GM18502 (cell line): ENCODE data around the gene SEMA4A.
"Not testable (repeated sequence)": the region's sequence is repeated elsewhere in the genome, so short reads cannot be mapped to it uniquely, and the experiment has no call there.

Experiments
- ATAC-seq: cut with Tn5 transposase; IDR thresholded peaks from one replicate; pipeline ENCODE4 v1.9.1; 2021; ENCODE audit warnings: mild to moderate bottlenecking; ENCODE audit not compliant: unreplicated experiment, poor library complexity

Gene SEMA4A

GRCh38 chr1:156118177-156118868 lies 35.1 kb upstream of the SEMA4A start:
- no peak for ATAC-seq

DNA sequence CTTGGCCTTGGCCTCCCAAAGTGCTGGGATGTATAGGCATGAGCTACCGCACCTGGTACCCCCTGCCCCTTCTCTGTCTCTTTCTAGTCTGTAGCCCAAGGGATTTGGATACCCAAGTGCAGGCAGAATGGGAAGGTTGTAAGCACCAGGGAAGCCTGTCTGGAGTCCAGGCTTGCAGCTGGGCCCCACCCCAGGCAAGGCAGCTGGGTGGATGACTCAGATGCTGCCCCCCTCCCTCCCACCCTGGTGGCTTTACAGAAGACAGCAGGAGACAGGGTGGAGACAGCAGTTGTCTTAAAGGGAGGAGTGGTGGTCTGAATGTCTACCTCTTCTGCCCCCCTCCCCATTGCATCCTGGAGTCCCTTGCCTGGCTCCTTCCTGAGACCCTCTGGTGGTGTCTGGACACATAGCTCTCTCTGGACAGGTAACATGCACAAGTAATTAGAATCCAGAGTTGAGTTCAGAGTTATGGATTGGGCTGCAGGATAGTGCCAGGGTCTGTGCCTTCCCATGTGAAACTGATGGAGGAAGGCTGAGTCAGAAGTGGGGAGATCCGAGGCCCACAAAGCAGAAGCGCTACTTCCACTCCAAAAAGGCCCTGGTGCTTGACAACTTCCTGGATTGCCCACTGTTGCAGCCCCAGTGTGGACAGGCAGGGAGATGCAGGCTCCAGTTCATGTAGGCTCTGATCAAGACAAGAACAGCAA lies 33.7 kb upstream of the SEMA4A start:
- no peak for ATAC-seq

DNA sequence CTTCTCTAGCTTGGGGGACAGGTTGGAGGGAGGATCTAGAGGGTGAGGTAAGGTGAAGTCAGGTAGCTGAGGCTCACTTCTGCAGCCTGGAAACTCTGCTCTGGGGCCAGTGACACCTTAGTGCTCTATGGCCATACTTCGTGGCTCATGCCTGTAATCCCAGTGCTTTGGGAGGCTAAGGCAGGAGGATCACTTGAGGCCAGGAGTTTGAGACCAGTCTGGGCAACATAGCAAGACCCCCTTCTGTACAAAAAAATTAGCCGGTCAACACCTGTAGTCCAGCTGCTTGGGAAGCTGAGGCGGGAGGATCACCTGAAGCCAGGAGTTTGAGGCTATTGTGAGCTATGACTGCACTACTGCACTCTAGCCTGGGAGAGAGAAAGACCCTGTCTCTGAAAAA lies 33.1 kb upstream of the SEMA4A start:
- ATAC-seq, result no peak

- ATAC-seq, result not testable (repeated sequence)
Measured at GRCh38 chr1:156121005-156121404, 32.4 kb upstream of the SEMA4A start.

- ATAC-seq, result no peak
Measured at GRCh38 chr1:156121457-156121856, 31.9 kb upstream of the SEMA4A start.

DNA sequence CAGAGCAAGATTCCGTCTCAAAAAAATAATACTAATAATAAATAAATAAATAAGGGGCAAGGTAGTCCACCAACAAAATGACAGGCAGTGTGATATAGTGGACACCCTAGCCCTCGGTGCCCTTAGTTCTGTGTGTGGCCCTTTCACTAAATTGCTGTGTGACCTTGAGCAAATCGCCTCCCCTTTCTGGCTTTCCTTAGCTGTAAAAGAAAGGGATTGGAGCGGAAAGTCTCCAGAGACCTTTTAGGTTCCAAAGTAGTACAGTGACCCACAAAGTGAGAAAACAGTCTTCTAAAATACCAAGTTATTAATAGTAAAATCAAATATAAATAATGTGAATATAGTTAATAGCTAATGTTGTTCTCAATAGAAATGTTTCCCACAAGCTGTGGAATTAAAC lies 31.3 kb upstream of the SEMA4A start:
- no peak for ATAC-seq

DNA sequence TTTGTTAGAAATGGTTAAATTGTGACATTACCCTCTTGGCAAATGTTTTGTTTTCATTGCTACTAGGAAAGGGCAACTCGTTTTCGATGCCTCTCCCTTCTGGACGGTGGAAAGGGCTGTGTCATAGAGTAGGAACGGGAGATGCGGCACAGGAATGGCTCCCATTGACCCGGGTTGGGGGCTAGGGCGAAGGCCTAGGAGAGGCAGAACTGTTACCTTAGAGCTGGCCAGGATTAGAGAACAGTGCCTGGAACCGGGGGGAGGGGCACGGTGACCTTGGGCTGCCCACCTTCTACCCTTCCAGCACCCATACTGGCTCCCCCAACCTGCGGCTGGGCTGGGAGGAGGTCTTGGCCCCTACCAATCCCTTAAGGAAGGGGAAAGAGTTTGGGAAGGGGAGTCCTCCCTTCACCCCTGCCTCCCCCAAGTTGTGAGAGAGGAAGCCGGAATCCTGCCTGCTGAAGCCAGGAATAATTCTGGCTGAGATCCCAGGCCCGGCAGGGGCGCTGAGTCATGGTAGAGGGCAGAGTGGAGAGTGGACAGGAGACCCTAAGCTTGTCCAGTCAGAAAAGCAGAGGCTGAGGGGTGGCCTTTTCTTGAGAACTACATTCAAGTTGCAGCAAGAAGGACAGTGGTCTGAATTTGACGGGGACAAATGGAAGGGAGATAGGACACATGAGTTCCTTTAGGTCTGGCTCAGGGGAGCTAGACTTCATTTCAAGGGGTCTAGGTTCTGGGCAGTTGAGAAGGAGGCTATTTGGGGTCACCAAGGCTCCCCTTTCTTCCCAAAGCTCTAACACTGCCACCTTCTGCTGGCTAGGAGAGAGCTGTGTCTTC lies 30.6 kb upstream of the SEMA4A start:
- no peak for ATAC-seq

DNA sequence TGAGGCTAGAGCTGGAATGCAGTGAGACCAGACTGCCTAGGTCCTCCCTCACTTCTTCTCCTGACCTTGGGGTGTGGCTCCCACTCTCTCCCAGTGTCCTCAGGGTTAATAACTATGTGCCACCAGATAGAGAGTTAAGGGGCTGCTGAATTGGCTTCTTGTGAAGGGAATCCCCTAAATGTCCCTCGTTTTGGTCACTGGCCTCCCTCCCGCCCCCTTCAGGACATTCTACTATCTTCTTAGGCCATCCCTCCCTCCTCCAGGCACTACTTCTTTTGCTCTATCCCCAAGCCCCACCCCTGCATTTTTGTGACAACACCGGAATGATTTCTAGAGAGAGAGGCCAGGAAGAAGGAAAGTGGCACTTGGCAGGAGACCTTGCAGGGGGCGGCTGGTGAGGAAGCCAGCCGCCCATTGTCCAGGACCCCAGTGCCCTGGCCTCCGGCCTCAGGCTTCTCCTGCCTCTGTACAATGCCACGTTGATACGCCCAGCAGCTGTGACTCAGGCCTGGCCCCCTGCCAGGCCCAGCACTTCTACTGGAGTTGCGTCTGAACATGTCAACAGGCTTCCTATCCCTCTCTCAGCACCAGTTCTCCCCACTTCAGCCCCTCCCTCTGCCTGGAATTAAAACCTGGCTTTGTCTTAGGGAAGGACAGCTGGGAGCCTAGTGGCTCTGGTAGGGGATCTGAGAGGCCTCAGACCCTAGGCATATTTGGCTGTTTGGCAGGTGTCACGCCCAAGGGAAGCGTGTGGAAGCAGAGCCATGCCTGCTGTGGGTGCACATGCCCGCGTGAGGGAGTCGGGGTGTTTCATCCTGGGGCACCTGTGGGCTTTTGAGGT lies 29.8 kb upstream of the SEMA4A start:
- ATAC-seq, result no peak

DNA sequence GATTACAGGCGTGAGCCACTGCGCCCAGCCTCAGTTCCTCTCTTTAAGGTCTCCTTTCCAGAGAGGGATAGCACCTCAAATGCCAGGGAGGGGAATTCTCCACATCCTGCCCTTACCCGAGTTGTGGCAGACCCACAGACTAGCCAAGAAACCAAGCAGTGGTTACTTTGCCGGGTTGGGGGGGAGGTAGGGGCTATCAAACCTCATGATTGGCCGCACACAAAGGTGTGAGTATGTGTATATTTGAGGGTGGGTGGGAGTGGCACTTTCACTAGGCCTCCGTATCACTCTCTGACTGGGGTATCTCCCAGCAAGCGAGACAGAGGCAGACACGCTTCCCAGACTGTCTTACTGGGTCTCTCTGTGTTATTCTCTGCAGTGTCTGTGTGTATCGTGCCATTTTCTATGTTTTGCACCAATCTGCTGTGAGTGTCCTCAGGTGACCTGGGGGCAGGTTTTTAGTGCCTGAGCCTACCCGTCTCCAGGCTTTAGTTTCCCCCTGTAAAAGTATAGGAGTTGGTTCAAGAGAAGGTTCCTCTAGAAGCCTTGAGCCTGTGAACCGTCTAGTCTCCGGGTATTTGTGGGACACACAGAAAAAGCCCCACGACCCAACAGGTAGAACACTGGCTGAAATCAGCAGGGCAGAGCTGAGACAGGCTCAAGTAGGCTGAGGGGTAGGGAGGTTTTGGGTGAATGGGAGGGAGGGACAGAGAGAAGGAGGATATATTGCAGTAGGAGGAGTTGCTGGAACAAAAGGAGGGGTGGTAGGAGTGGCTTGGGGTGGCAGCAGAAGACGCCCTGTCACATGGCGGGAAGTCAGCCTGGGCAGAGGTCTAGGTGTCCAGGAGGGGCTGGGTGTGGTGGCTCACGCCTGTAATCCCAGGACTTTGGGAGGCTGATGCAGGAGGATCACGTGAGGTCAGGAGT lies 28.6 kb upstream of the SEMA4A start:
- no peak for ATAC-seq

- ATAC-seq, result not testable (repeated sequence)
Measured at GRCh38 chr1:156125544-156125943, 27.8 kb upstream of the SEMA4A start.

DNA sequence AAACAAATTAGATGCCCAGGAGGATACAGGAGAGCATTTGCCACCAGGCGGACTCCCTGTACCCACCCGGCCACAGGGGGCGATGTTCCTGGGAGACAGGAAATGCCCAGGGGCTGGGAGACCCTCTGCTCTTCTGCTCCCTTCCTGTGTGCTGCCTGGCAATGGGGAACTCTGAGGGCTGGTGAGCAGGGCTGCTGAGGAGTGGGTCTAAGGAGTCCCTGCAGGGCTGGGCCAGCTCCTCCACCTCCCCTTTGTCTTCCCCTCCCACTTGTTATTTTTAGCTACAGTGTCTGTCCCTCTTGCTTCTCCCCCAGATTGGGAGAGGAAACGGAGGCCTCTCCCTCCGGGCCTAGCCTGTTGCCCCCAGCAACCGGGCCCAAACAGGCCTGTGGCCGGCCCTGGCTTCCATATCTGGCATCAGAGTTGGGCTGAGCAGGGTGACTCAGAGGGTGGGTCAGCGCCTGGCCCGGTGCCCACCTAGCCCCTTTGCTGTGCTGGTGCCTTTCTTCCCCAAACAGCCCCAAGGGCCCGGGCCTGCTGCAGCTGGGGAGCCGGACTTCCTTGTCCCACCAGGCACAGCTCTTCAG lies 27.2 kb upstream of the SEMA4A start:
- peak; percentile 30 for ATAC-seq

- ATAC-seq, result peak; percentile 55
Measured at GRCh38 chr1:156126630-156127534, 26.5 kb upstream of the SEMA4A start.

DNA sequence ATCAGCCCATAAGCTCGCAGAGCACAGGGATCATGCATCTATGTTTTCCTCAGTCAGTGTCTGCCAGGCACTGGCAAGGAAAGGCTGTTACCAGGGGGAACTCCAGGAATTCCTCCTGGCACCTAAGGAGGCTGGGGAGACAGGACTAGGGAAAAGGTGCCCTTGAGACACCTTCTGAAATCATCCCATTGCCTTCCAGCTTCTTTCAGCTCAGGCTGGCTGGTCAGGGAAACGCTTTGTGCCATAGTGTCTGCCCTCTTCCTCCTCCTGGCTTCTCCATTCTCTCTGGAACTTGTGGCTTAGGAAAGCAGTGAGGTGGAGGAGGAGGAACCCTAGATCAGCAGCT lies 25.1 kb upstream of the SEMA4A start:
- ATAC-seq, result no peak

- ATAC-seq, result no peak
Measured at GRCh38 chr1:156128654-156129597, 24.5 kb upstream of the SEMA4A start.

DNA sequence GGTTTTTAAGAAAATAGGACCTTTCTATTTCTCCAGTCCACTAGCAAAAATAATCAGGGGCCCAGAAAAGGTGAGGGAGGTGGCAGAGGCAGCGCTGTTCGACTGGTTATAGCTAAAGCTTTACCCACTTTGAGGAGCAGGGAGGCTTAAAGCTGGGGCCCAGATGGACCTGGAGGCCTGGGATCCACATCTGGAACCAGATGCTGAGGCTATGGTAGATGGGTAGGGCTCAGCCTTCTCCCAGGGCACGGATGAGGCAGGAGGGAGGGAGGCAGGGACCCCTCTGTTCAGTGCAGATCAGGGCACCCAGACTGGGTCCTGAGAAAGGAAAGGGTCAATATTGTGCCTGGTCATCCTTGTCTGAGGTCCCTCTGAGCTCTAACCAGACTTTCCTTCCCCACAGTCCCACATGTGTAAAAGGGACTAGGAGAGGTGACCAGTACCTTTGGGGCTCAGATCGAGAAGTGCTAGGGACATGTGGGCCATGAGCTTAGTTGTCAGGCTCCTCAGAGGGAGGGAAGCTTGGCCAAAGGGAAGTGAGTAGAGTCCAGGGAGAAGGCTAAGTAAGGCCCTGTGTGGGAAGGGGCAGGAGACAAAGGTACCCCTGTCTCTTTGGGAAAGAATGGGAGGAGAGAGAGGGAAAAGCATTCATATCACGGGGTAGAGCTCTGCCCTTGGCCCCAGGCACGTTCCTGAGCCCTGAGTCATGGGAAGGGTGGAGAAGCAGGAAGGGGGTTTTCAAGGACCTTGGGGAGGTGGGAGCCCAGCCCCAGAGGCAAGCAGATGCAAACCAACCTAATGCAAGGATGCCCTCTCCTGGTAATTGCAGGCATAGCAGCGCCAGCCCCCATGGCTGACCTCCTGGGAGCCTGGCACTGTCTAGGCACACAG lies 23.5 kb upstream of the SEMA4A start:
- ATAC-seq, result no peak

DNA sequence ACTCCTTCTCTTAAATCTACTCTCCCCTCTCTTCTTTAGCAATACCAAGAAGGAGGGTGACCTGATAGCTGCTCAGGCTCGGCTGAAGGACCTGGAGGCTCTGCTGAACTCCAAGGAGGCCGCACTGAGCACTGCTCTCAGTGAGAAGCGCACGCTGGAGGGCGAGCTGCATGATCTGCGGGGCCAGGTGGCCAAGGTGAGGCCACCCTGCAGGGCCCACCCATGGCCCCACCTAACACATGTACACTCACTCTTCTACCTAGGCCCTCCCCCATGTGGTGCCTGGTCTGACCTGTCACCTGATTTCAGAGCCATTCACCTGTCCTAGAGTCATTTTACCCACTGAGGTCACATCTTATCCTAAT lies 22.8 kb upstream of the SEMA4A start:
- no peak for ATAC-seq
